GM11168 (cell line): Measurements from ENCODE around the gene NQO1.
"Not testable (repeated sequence)": the region's sequence is repeated elsewhere in the genome, so short reads cannot be mapped to it uniquely, and the experiment has no call there.

Experiments used
- in situ Hi-C: fragments of 300-500 bp; cut with MboI; formaldehyde crosslinking; loops from one replicate; pipeline ENCODE4 v1.12.0; 2022; ENCODE audit warnings: low sequenced_read_pairs; ENCODE audit not compliant: unreplicated experiment

Gene NQO1

DNA sequence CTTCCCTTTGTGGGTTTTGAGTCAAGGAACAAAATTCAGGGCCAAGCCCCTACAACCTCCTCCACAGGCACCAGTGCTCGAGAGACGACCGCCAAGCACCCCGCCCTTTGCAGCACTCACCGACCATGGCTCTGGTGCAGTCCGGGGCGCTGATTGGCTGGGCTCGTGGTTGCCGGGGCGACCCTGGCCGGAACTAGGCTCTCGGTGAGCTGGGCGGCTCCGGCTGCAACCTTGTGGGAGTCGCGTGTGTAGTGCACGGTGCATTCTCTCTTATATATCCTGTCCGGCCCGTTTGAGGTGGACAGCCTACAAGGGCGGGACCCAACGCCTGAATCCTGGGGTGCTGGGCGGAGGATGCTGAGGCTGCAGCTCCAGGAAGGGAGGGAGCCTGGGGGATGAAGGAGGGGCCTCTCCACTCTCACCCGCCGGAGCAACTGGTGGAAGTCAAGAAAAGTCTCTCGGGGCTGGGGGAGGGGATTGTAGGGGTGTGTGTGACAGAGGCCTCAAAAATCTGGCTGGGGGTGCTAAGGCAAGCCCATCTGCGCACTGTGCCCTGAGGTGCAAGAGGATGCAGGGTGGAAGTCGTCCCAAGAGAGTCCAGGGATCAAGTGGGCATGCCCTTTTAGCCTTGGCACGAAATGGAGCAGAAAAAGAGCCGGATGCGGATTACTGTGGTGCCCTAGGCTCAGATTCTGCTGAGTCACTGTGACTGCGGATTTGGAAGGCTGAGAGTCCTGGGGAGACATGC lies at the start of gene NQO1:
Gene NQO1 (minus strand): TSS at position 248 of the 748 bp plus-strand sequence. CDS start 121 bp downstream, at position 127.
- in situ Hi-C loops: no loop called here

DNA sequence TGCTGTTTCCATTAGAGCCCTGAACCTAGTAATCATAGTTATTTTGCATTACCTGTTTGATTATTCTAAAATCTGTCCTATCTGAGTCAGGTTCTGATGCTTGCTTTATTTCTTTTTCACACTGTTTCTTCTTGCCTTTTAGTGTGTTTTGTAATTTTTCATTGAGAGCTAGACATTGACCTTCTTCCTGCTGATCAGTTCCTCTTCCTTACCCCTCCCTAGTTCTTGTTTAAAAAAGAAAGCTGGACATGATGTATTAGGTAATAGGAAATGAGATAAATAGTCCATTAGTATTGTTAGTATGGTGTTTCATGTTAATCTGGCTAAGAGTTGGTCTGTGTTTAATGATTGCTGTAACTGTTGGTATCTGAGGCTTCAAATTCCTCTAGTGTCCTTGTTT lies 49.2 kb upstream of the NQO1 start:
- in situ Hi-C loops: no loop called here

GRCh38 chr16:69773260-69773947 lies 47.0 kb upstream of the NQO1 start:
- in situ Hi-C loops: no loop called here

DNA sequence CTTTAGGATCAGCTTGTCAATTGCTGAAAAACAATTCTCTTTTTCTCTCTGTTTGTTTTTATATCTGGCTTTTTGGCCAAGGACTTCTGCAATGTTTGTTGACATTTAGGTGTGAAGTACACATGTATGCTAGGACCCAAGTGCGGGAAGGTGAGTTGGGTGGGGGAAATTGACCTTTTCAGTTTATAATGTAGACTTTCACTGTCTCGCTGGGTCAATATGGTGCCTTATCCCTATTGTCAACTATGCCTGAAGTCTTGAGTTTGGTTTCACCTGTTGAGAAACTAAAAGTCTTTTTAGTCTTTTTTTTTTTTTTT lies 45.2 kb upstream of the NQO1 start:
- in situ Hi-C loops: no loop called here

- in situ Hi-C loops: no loop called here
Observed at GRCh38 chr16:69769404-69769803, 43.0 kb upstream of the NQO1 start.

DNA sequence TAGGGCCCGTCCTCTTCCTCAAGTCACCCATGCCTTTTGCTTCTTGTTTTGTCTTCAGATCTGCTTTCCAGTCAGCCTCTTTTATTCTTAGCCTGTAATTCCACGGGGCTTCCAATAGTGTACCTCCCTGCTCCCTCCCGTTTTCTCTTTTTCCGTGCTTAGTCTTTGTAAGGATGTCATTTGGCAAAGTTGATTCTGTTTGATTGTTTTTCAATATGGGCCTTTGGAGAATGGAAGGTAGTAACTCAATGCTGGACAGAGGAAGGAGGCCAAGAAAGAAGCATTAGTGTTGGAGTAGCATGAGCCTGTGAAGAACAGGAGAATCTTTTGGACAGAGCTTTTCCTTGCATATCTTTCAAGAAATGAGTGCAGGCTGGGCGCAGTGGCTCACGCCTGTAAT lies 42.3 kb upstream of the NQO1 start:
- in situ Hi-C loops: no loop called here

DNA sequence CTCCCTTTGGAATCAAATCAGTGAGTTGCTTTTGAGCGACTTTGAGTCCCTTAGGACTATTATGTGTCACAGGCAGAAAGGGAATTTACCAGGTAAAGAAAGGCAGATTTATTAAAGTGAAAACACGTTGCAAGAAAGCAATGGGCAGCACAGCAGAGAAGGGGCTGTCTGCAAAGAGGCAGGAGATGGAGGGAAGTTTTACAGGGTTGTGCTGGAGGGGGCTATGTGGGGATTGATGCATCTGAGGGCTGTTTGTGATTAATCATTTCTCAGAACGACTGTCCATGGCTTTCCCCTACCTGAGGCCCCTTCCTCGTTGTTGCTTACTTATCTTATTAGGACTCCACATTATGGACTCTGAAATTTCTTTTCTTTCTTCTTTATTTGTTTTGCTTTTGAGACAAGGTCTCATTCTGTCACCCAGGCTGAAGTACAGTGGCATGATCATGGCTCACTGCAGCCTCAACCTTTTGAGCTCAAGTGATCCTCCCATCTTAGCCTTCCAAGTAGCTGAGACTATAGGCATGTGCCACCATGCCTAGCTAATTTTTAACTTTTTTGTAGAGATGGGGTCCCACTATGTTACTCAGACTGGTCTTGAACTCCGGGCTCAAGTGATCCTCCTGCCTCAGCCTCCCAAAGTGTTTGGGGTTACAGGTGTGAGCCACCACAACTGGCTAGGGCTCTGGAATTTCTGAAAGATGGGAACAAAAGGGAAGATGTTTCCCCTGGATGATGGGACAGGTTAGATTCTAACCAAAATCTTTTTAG lies 41.3 kb upstream of the NQO1 start:
- in situ Hi-C loops: no loop called here

- in situ Hi-C loops: no loop called here
Observed at GRCh38 chr16:69763599-69763942, 37.2 kb upstream of the NQO1 start.

GRCh38 chr16:69762814-69763598 lies 36.6 kb upstream of the NQO1 start:
- in situ Hi-C loops: no loop called here

GRCh38 chr16:69761983-69762813 lies 35.8 kb upstream of the NQO1 start, which contains the start of gene WWP2:
TSS of gene WWP2 (plus strand) at chr16:69762332. CDS start at chr16:69787011, 24,679 bp downstream.
- in situ Hi-C loops: no loop called here

GRCh38 chr16:69757375-69757774 lies 31.0 kb upstream of the NQO1 start:
- in situ Hi-C loops: not testable (repeated sequence)

DNA sequence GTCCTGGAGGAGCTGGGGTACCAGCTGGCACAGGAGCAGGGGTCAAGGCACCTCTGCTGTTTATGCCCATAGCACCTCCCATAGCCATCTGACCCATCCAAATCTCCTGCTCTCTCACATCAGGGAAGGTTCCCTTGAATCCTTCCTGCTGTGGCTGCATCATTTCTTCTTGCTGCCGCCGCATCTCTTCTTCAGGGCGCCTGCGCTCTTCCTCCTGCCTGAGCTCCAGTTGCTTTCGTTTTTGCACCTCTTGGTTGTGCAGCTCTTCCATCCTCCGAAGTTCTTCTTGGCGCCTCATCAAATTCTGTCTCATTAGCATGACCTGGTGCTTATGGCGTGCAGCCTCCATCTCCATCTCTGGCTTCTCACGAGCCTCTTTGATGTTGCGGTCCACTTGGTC lies 30.3 kb upstream of the NQO1 start:
- in situ Hi-C loops: no loop called here

DNA sequence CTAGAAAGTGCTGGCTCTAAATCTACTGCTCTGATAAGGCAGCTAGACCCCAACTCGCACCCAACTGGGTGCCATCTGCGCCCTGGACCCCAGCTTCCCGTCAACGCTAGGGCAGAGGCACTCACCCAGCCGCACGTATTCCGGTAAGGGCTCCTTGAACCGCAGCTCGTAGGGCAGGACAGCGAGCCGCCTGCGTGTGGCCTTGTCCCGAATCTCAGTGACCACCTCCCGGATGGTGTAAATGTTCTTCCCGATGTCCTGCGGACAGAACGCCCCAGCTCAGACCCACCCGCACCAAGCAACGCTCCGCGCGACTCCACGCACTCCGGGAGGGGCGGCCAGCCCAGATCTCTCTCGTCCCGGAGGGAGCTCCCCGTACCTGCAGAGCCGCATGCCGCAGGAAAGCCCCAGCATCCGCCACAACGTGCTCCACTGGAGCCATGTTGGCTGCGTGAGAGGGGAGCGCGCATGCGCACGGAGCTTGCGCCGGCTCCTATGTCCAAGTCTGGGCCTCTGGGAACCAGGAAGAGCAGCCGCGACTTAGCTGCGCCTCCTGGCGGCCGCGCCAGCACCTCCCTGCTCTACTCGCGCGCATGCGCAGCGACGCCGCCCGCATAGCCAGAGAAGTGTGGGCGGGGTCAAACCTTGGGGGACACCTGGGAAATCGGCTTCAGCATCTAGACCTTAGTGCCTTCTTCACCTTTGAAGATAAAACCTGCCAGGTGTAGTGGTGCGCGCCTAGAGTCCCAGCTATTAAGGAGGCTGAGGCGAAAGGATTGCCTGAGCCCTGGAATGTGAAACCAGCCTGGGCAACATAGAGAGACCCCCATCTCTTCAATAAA lies 28.3 kb upstream of the NQO1 start, which contains the start of gene NOB1:
Gene NOB1 (minus strand): TSS at position 458 of the 842 bp plus-strand sequence. CDS start 16 bp downstream, at position 442.
- in situ Hi-C loops: no loop called here

GRCh38 chr16:69754143-69754468 lies 27.7 kb upstream of the NQO1 start:
- in situ Hi-C loops: no loop called here

- in situ Hi-C loops: no loop called here
Observed at GRCh38 chr16:69748694-69749345, 22.5 kb upstream of the NQO1 start.

GRCh38 chr16:69747115-69747514 lies 20.8 kb upstream of the NQO1 start:
- in situ Hi-C loops: no loop called here

GRCh38 chr16:69745959-69746358 lies 19.6 kb upstream of the NQO1 start:
- in situ Hi-C loops: no loop called here

DNA sequence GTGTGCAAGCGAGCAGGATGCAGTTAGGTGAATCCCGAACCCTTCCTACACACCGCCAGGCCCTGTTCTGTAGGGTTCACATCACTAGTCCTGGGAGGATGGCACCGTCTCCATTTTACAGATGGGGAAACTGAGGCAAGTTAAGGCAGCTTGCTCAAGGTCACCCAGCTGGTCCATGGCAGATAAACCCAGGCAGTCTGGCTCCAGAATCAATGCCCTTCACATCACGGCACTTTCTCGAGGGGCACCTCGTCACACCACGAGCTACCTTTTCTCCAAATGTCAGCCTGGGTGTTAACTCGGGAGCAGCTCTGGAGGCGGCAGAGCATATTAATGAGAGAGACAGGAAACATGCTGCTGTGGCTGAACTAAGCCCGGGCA lies 18.9 kb upstream of the NQO1 start:
- in situ Hi-C loops: no loop called here
